ENCODE results near the gene ZBTB7A. TPM values are rescaled to one million over a fixed set of nuclear protein-coding genes. Genes with fewer than 3 reads are reported as not detected.
A peak's percentile ranks its signal among the peaks of the same experiment; 100 is the strongest.

ZBTB7A gene
- total RNA-seq, 6 experiments from 2014 or later, result 19.0 to 38.5 (median 27.7) TPM

GRCh38 chr19:4099041-4099764 lies 32.5 kb upstream of the ZBTB7A start:
- intact Hi-C loops (cut with DNase I), result no loop called here
- 78% methylated on average over 5 of the region's 38 CpGs for WGBS (ENCODE audit: insufficient coverage, low coverage, low lambda C conversion rate, missing lambda C conversion rate)
- H3K27ac ChIP-seq, result no peak overlapping the region
- DNase-seq (peak in 1 of 3 donors; percentile 45), ATAC-seq (no peak)
- H3K4me3 ChIP-seq, result no peak overlapping the region
- H3K27me3 ChIP-seq, result no peaks in the 10 kb centered on the region
- no peak for TF ChIP-seq POLR2A (IDR thresholded peaks at IDR 0.05)
- peaks cover 0 to 4% (median 0%) of the 10 kb centered on the region in 4 donors for H3K4me1 ChIP-seq
- peaks cover 0 to 30% (median 8%) of the 10 kb centered on the region in 4 donors for H3K36me3 ChIP-seq
- no peaks in the 10 kb centered on the region for H3K9me3 ChIP-seq

- Histone ChIP-seq H3K27ac (no peak overlapping the region), H3K36me3 (peaks cover 0 to 36% (median 8%) of the 10 kb centered on the region in 4 donors)
- intact Hi-C loops (cut with DNase I), result no loop called here
Observed at GRCh38 chr19:4098493-4098892, 31.8 kb upstream of the ZBTB7A start.

GRCh38 chr19:4097501-4097900 lies 30.8 kb upstream of the ZBTB7A start:
- peaks cover 0 to 36% (median 8%) of the 10 kb centered on the region in 4 donors for H3K36me3 ChIP-seq
- intact Hi-C loops (cut with DNase I), result no loop called here
- H3K27me3 ChIP-seq, result no peaks in the 10 kb centered on the region
- H3K4me3 ChIP-seq, result no peak overlapping the region
- no peak for DNase-seq
- no peaks in the 10 kb centered on the region for H3K9me3 ChIP-seq
- no peak overlapping the region for H3K27ac ChIP-seq
- peaks cover 0 to 4% (median 0%) of the 10 kb centered on the region in 4 donors for H3K4me1 ChIP-seq
- TF ChIP-seq POLR2A (IDR thresholded peaks at IDR 0.05) (no peak), CTCF (IDR thresholded peaks at IDR 0.05) (no peak)
- no CpG with 5 or more reads among the region's 11 CpGs for WGBS (ENCODE audit: insufficient coverage, low coverage, low lambda C conversion rate, missing lambda C conversion rate)
- peak; percentile 29 to 77 (median 38) for ATAC-seq

More at GRCh38 chr19:4098493-4098892, 31.8 kb upstream of the ZBTB7A start:
- TF ChIP-seq CTCF (IDR thresholded peaks at IDR 0.05) (no peak), POLR2A (IDR thresholded peaks at IDR 0.05) (no peak)
- no peak overlapping the region for H3K4me3 ChIP-seq
- H3K9me3 ChIP-seq, result no peaks in the 10 kb centered on the region
- no peaks in the 10 kb centered on the region for H3K27me3 ChIP-seq
- H3K4me1 ChIP-seq, result peaks cover 0 to 4% (median 0%) of the 10 kb centered on the region in 4 donors
- DNase-seq (peak in 1 of 3 donors; percentile 41), ATAC-seq (no peak)
- WGBS (ENCODE audit: insufficient coverage, low coverage, low lambda C conversion rate, missing lambda C conversion rate), result 81% methylated on average over 9 of the region's 18 CpGs

GRCh38 chr19:4096049-4096892 lies 29.6 kb upstream of the ZBTB7A start:
- DNase-seq (no peak), ATAC-seq (no peak)
- no peaks in the 10 kb centered on the region for H3K9me3 ChIP-seq
- H3K4me3 ChIP-seq, result no peak overlapping the region
- H3K36me3 ChIP-seq, result peaks cover 0 to 24% (median 4%) of the 10 kb centered on the region in 4 donors
- WGBS (ENCODE audit: insufficient coverage, low coverage, low lambda C conversion rate, missing lambda C conversion rate), result 96% methylated on average over 5 of the region's 31 CpGs
- H3K27ac ChIP-seq, result no peak overlapping the region
- TF ChIP-seq CTCF (IDR thresholded peaks at IDR 0.05) (no peak), POLR2A (IDR thresholded peaks at IDR 0.05) (no peak)
- H3K27me3 ChIP-seq, result no peaks in the 10 kb centered on the region
- intact Hi-C loops (cut with DNase I), result no loop called here
- H3K4me1 ChIP-seq, result peaks cover 0 to 4% (median 0%) of the 10 kb centered on the region in 4 donors

- peaks cover 0 to 24% (median 5%) of the 10 kb centered on the region in 4 donors for H3K36me3 ChIP-seq
- H3K4me3 ChIP-seq, result no peak overlapping the region
- no peaks in the 10 kb centered on the region for H3K9me3 ChIP-seq
- ATAC-seq (no peak), DNase-seq (no peak)
- intact Hi-C loops (cut with DNase I), result no loop called here
- H3K27me3 ChIP-seq, result no peaks in the 10 kb centered on the region
- TF ChIP-seq CTCF (IDR thresholded peaks at IDR 0.05) (no peak), POLR2A (IDR thresholded peaks at IDR 0.05) (no peak)
- no peak overlapping the region for H3K27ac ChIP-seq
- WGBS (ENCODE audit: insufficient coverage, low coverage, low lambda C conversion rate, missing lambda C conversion rate), result no CpG with 5 or more reads among the region's 12 CpGs
- peaks cover 0 to 4% (median 0%) of the 10 kb centered on the region in 4 donors for H3K4me1 ChIP-seq
Observed at GRCh38 chr19:4095488-4095844, 28.8 kb upstream of the ZBTB7A start.

Data from right lobe of liver (tissue), 6 donors.